Mesothelial cell of epicardium (in vitro differentiated cells): Measurements from ENCODE around the gene USP6. TPM values are rescaled to one million over a fixed set of nuclear protein-coding genes. Genes with fewer than 3 reads are reported as not detected.
"Not testable (repeated sequence)": the region's sequence is repeated elsewhere in the genome, so short reads cannot be mapped to it uniquely, and the experiment has no call there.

Experiments
- DNase-seq, 2 experiments: peaks; one replicate each; pipeline ENCODE4 v3.0.0; 2021; ENCODE audit warnings: low spot score in 2 of 2; ENCODE audit not compliant: unreplicated experiment in 2 of 2
- H3K27ac Mint-ChIP-seq: 2 replicates; pipeline ENCODE4 v1.8.0; 2021; ENCODE audit warnings: mixed read lengths
- H3K27me3 Mint-ChIP-seq: 2 replicates; pipeline ENCODE4 v1.8.0; 2021; ENCODE audit warnings: low read depth, mixed read lengths
- H3K36me3 Mint-ChIP-seq: 2 replicates; pipeline ENCODE4 v1.8.0; 2021; ENCODE audit warnings: mixed read lengths
- H3K4me1 Mint-ChIP-seq: 2 replicates; pipeline ENCODE4 v1.8.0; 2021; ENCODE audit warnings: mixed read lengths
- H3K4me3 Mint-ChIP-seq: 2 replicates; pipeline ENCODE4 v1.8.0; 2021; ENCODE audit warnings: mild to moderate bottlenecking, moderate library complexity, mixed read lengths
- H3K9me3 Mint-ChIP-seq: 2 replicates; pipeline ENCODE4 v1.8.0; 2021; ENCODE audit warnings: mixed read lengths
- total RNA-seq: library from RNA; stranded (reverse); gene quantifications from 3 replicates; pipeline ENCODE4 v1.2.1, GENCODE V29; 2021
- TF ChIP-seq, protein P1 (sequence below): fragments of 200-600 bp; sonication (generic); IDR thresholded peaks from one replicate; pipeline ENCODE4 v1.5.0; 2021; ENCODE audit warnings: antibody characterized with exemption; ENCODE audit not compliant: unreplicated experiment

USP6 gene
- 0.38 to 0.54 TPM (median 0.42 TPM) in 3 replicates for total RNA-seq

DNA sequence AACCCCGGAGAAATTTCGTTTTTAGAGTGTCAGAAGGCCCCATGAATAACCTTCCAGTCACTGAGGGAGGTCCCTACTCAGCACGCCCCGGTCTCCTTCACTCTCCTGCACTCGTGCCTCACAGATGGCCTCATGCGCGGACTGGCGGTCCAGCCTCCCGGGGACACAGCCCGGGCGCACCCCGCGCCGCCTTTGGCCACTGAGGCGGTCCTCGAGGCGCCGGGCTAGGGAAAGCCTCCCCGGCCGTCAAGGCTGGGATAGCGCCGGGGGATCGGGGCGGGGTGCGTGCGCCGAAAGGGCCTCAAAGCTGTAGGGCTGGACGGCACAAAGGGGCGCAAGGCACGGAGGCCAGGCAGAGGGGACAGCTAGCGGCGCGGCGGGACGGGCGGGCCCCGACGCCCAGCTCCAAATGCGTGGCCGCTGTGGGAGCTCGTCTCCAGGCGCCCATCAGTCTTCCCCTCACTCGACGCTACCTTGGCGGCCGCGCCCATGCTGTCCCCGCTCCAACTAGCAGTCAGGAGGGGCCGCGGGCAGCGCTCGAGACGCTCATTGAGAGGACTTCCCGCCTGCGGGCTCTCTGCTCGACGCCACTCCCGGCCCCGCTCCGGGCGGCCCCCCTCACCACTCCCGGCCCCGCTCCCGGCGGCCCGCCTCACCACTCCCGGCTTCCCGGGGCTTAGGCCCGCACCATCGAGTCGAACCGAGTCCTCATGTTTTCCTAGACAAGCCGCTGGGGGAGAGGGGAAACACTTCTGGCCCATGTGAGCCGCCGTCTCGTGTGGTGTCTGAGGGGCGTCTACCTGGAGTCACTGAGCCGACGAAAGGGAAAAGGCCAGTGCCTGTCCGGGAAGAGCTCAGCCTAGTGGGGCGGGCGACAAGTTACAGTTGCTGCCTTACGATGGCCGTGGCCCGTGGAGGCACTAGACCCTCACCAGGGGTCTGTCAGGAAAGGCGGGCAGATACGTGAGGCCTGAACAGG, at the start of gene USP6:
Gene USP6, plus strand, starts transcription at position 360 of the 979 bp plus-strand sequence. CDS start 14,336 bp downstream, outside the sequence.
- Mint-ChIP-seq H3K9me3 (peaks cover 10% of the 10 kb centered on the region), H3K4me3 (no peak within 1 kb of the TSS), H3K27ac (no peak within 1 kb of the TSS), H3K27me3 (peaks cover 9% of the 10 kb centered on the region), H3K4me1 (peaks cover 6% of the 10 kb centered on the region), H3K36me3 (no peaks in the 10 kb centered on the region)
- TF ChIP-seq, protein P1, sequence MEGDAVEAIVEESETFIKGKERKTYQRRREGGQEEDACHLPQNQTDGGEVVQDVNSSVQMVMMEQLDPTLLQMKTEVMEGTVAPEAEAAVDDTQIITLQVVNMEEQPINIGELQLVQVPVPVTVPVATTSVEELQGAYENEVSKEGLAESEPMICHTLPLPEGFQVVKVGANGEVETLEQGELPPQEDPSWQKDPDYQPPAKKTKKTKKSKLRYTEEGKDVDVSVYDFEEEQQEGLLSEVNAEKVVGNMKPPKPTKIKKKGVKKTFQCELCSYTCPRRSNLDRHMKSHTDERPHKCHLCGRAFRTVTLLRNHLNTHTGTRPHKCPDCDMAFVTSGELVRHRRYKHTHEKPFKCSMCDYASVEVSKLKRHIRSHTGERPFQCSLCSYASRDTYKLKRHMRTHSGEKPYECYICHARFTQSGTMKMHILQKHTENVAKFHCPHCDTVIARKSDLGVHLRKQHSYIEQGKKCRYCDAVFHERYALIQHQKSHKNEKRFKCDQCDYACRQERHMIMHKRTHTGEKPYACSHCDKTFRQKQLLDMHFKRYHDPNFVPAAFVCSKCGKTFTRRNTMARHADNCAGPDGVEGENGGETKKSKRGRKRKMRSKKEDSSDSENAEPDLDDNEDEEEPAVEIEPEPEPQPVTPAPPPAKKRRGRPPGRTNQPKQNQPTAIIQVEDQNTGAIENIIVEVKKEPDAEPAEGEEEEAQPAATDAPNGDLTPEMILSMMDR: no peak
- no peak for DNase-seq

DNA sequence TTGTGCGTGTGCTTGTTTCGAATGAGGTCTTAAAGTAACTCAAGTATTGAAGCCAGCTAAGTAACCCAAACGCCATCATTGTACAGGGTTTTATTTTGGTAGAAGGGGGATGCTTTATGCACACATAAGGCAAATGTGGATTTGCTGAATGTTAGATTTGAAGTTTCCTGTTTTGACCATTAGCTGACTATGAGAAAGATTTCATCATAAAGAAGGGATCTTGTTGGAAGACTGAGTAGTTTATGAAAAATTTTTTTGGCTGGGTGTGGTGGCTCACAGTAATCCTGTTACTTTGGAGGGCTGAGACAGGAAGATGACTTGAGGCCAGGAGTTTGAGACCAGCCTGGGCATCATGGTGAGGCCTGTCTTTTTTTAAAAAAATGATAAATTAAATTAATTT, 47.6 kb upstream of the USP6 start:
- no peaks in the 10 kb centered on the region for H3K36me3 Mint-ChIP-seq
- TF ChIP-seq, protein P1: no peak
- no peak for DNase-seq
- H3K9me3 Mint-ChIP-seq: no peaks in the 10 kb centered on the region
- peaks cover 4% of the 10 kb centered on the region for H3K27me3 Mint-ChIP-seq
- no peak overlapping the region for H3K27ac Mint-ChIP-seq
- no peaks in the 10 kb centered on the region for H3K4me1 Mint-ChIP-seq
- H3K4me3 Mint-ChIP-seq: no peak overlapping the region

DNA sequence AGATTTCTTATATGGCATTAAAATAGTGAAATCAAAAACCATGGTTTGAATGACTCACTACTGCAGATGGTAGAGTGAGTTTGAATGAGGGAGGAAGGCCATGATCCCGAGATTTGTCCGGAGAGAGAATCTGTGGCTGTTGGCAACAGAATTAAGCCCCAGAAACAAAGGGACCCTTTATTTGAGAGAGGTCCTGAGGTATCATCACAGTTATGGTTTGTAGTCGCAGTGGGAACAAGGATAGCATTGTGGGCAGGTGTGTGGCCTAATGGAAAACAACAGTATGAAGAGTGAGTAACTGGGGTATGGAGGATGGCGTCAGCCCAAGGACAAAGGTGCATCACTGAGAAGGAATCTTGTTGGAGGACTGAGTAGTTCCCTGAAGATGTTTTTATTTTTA, 46.1 kb upstream of the USP6 start:
- no peak for DNase-seq
- no peaks in the 10 kb centered on the region for H3K9me3 Mint-ChIP-seq
- no peak overlapping the region for H3K4me3 Mint-ChIP-seq
- H3K27ac Mint-ChIP-seq: no peak overlapping the region
- TF ChIP-seq, protein P1: no peak
- H3K4me1 Mint-ChIP-seq: no peaks in the 10 kb centered on the region
- peaks cover 4% of the 10 kb centered on the region for H3K27me3 Mint-ChIP-seq
- no peaks in the 10 kb centered on the region for H3K36me3 Mint-ChIP-seq

DNA sequence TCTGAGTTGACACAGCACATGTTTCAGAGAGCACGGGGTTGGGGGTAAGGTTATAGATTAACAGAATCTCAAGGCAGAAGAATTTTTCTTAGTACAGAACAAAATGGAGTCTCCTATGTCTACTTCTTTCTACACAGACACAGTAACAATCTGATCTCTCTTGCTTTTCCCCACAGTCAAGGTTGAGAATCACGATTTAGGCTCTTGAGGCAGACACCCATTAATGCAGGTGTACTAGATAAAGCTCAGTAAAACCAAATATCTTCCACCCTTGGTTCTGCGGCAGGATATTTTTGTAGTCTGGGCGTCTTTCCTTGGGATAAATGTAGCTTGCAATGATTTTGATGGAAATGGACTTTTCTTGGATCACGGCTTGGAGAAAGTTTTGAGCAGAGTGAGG, 40.4 kb upstream of the USP6 start:
- H3K36me3 Mint-ChIP-seq, H3K27ac Mint-ChIP-seq, H3K4me1 Mint-ChIP-seq, H3K4me3 Mint-ChIP-seq, DNase-seq, H3K27me3 Mint-ChIP-seq, H3K9me3 Mint-ChIP-seq: not testable (repeated sequence)

DNA sequence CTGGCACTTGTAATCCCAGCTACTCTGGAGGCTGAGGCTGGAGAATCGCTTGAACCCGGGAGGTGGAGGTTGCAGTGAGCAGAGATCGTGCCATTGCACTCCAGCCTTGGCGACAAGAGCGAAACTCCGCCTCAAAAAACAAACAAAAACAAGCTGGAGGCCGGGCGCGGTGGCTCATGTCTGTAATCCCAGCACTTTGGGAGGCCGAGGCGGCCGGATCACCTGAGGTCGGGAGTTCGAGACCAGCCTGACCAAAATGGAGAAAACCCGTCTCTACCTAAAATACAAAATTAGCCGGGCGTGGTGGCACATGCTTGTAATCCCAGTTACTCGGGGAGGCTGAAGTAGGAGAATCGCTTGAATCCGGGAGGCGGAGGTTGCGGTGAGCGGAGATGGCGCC, 38.6 kb upstream of the USP6 start:
- not testable (repeated sequence) for H3K36me3 Mint-ChIP-seq, H3K27ac Mint-ChIP-seq, H3K27me3 Mint-ChIP-seq, DNase-seq, H3K4me1 Mint-ChIP-seq, H3K9me3 Mint-ChIP-seq
- peak overlapping the region; percentile 58 for H3K4me3 Mint-ChIP-seq

DNA sequence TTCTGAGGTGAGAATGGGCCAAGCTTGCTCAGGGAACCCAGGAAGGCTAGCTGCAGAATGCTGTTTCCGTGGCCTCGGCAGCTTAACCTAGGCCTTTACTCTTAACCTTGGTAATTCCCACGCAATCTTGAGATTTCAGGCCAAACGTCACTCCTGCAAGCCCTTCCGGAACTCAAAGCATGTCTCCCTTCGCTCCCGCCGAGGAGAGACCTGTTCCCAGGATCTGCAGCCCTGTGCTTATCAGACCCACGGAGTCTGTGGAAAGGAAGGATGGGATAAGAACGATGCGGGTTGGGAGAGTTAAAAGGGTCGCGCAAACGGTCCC, 38.1 kb upstream of the USP6 start:
- Mint-ChIP-seq H3K36me3 (peaks cover under 1% of the 10 kb centered on the region), H3K4me3 (peak overlapping the region; percentile 58), H3K27ac (no peak overlapping the region), H3K4me1 (peaks cover 4% of the 10 kb centered on the region), H3K27me3 (peaks cover 6% of the 10 kb centered on the region), H3K9me3 (peaks cover 3% of the 10 kb centered on the region)
- DNase-seq: no peak
- TF ChIP-seq, protein P1: no peak
